GM21723 (cell line): ENCODE results near the gene RTN1.

ENCODE experiments used
- ATAC-seq: cut with Tn5 transposase; IDR thresholded peaks from one replicate; pipeline ENCODE4 v1.9.1; 2021; ENCODE audit warnings: mild to moderate bottlenecking, moderate library complexity; ENCODE audit not compliant: unreplicated experiment

Gene RTN1

GRCh38 chr14:59850458-59850857 is 20.1 kb downstream of the RTN1 start:
- no peak for ATAC-seq

GRCh38 chr14:59849411-59850130 is 21.0 kb downstream of the RTN1 start:
- ATAC-seq, result no peak

GRCh38 chr14:59848671-59849070 is 21.9 kb downstream of the RTN1 start:
- no peak for ATAC-seq

DNA sequence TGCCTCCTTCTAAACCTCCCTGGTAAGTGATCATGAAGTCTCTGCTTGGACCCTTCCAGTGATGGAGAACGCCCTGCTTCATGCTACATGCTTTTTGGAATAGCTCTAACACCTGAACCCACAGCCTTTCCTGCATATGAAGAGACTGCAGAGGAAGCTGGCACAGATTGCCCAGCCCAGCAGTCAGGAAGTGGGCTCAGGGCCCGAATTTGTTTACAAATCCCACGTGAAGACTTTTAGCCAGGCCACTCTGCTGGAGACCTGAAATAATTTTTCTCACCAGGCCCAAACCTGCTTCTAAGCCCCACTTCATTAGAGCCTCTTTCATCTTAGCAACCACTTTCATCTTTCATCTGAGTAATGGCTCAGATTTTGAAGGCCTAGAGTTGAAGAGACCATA is 22.9 kb downstream of the RTN1 start:
- ATAC-seq, result no peak

- no peak for ATAC-seq
These were observed 24.0 kb downstream of the RTN1 start for GRCh38 chr14:59846595-59846994.

DNA sequence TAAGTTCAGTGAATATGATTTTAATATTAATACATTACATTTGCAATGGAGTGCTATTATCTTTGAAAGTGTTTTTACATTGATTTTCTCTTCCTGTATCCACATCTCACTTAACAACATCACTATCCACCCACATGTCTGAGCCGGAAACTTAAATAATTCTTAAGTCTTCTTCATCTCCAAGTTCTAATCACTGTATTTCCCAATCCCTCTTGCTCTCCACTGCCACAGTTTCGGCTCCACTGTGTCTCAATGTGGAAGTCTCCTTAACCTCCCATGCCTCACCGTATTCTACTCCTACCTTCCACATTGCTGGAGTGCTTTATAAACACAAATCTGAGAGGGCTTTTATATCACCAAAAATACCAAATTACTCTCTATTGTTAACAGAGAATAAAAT is 25.3 kb downstream of the RTN1 start:
- ATAC-seq, result no peak

DNA sequence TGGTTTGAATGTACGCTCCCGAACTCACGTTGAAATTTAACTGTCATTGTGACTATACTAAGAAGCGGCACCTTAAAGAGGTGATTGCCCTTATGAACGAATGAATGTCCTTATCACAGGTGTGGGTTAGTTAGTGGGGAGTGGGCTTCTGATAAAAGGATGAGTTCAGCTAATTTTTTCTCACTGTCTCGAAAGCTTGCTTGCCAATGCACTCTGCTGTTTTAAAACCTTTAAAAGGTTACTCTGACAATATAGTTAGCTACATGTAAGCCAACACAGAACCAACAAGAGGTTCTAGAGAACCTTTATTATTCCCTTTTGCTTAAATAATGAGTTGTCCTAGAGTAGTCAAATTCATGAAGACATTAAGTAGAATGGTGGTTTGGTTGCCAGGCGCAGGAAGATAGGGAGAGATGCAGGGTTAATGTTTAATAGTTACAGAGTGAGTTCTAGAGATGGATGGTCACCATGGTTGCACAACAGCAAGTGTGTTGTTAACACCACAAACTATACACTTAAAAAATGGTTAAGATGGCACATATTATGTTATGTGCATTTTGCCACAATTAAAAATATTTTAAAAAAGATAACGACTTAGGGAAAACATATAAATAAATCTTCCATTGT is 26.3 kb downstream of the RTN1 start:
- ATAC-seq, result no peak

GRCh38 chr14:59836116-59836515 is 34.5 kb downstream of the RTN1 start:
- ATAC-seq, result no peak

GRCh38 chr14:59832653-59833294 is 37.8 kb downstream of the RTN1 start:
- no peak for ATAC-seq

DNA sequence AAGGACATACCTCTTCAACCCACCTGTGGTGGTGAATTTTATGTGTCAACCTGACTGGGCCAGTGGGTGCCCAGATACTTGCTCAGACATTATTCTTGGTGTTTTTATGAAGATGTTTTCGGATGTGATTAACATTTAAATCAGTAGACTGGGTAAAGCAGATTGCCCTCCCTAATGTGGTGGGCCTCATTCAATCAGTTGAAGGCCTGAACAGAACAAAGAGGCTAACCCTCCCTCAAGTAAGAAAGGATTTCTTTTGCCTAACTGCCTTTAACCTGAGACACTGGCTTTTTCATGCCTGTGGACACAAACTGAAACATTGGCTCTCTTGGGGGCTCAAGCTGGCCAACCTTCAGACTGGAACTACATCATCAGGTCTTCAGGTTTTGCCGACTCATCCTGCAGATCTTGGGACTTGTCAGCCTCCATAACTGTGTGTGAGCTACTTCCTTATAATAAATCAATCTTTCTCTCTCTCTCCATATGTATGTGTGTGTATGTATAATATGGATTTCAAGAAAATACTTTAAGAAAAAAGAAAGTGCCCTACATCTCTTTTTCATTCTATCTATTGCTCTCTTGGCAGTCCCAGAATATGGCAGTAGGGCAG is 39.4 kb downstream of the RTN1 start:
- no peak for ATAC-seq

- no peak for ATAC-seq
These were observed 40.2 kb downstream of the RTN1 start for GRCh38 chr14:59830338-59830734.

DNA sequence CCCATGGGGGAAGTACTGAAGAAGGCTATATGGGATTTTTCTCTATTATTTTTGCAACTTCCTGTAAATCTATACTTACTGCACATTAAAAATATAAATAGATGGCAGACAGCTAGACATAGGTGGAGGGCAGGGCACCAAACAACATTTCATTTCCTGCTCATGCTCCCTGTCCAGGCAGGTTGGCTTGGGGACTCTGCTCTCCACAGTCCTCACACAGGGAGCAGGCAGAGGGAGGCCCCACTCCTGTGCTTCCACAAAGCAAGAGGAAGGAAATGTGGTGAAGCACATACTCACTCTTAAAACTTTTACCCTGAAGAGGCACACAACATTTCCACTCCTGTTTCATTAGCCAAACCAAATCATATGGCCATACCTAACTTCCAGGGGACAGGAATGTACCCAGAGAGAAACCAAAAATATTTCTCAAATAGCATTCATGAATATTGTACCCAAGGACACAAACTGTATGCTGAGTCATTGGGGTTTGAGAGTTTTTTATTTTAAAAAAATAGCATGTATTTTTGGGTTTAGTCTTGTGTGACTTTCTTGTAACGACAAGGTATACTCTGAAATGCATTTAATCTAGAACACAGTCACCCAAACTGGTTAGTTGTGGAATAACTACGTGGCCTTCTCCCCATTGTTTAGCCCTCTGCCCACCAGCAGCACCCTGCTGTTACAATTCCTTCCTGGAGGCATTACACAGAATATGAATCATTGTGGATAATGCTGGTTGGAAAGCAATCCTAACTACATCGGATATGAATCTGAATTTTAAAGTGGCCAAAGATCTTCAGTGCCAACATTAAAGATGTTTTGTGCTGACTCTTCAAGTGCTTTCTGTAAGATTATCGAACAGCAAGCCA is 40.9 kb downstream of the RTN1 start:
- ATAC-seq, result no peak

GRCh38 chr14:59828276-59828675 is 42.3 kb downstream of the RTN1 start:
- no peak for ATAC-seq

- no peak for ATAC-seq
These were observed 43.2 kb downstream of the RTN1 start for GRCh38 chr14:59827401-59827800.

DNA sequence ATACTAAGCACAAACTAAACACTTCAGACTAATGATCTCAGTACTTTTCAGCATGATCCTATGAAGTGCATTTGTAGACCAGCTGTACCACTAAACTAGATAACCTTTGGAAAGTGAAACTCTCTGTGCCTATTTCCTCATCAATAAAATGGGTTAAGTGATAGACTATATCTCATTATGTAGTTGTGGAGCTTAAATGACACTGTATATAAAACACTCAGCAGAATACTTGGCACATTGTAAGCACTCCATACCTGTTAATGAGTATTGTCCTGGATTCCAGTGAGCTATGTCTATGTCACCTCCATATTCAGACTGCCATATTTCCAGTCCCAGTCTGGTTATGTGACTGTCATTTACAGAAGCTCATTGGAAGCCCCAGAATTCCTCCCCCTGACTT is 44.4 kb downstream of the RTN1 start:
- no peak for ATAC-seq

DNA sequence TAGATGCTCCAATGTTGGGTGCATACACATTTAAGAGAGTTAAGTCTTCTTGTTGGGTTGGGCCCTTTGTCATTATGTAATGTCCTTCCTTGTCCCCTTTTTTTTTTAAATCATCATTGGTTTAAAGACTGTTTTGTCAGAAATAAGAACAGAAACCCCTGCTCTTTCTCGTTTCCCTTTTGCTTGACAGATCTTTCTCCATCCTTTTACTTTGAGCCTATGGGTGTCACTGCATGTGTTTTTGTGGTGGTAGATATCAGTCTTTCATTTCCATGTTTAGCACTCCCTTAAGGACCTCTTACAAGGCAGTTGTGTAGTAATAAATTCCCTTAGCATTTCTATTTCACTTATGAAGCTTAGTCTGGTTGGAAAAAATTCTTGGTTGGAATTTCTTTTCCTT is 47.4 kb downstream of the RTN1 start:
- ATAC-seq, result no peak

GRCh38 chr14:59819446-59820088 is 51.0 kb downstream of the RTN1 start:
- no peak for ATAC-seq

- no peak for ATAC-seq
These were observed 53.6 kb downstream of the RTN1 start for GRCh38 chr14:59816941-59817340.

DNA sequence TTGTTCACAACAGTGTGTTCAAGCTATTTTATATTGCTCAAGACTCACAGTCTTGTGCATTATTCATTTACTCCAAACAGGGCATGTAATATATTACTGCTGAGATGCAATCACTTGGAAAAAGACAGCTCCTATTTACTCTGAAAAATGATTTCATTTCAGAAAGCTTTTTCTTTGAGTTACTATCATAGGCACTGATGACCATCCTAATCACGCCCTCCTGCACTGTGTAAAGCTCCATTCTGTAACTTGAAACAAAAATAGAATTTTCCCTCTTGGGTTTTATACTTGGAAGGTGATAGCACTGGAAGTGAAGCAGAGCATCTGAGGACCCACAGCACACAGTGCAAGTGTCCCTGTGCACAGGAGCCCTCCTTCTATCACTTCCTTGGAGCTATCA is 55.6 kb downstream of the RTN1 start:
- no peak for ATAC-seq

DNA sequence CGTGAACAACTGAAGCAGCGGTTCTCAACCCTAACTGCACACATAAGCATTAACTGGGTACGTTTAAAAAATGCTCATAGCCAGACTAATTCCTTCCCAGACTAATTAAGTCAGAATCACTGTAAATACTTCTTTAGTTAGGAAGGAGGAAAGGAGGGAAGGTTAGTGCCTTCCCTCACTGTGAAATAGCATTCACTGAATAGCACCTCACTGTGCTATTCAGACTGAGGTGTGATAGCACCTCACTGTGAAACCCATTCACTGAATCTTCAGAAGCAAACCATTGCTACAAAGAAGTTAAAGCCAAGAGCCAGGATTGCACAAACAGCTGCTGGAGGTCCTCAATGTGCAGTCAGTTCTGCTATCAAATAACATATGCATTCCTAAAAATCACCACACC is 58.8 kb downstream of the RTN1 start:
- no peak for ATAC-seq
